Fibroblast of lung (primary cell): ENCODE measurements around the gene SYVN1. TPM values are rescaled to one million over a fixed set of nuclear protein-coding genes. Genes with fewer than 3 reads are reported as not detected.

ENCODE experiments used
- DNase-seq, 2 donors: peaks; one replicate each; pipeline versions ENCODE4 v3.0.0 to v3.0.0-alpha.2; 2010; ENCODE audit warnings: low read depth in 2 of 2
- H2AFZ ChIP-seq: 2 replicates; pipeline ENCODE4 v1.5.1; 2012; ENCODE audit warnings: low read length, control low read depth, inconsistent platforms
- H3K27ac ChIP-seq: 2 replicates; pipeline ENCODE4 v1.5.1; 2011; ENCODE audit warnings: low read length, control low read depth; ENCODE audit not compliant: insufficient read depth
- H3K27me3 ChIP-seq: 2 replicates; pipeline ENCODE4 v1.5.1; 2011; ENCODE audit warnings: mild to moderate bottlenecking, low read length; ENCODE audit not compliant: control insufficient read depth, insufficient read depth
- H3K36me3 ChIP-seq: 2 replicates; pipeline ENCODE4 v1.5.1; 2011; ENCODE audit warnings: low read length; ENCODE audit not compliant: control insufficient read depth, insufficient read depth
- H3K4me1 ChIP-seq: 2 replicates; pipeline ENCODE4 v1.5.1; 2011; ENCODE audit warnings: low read length; ENCODE audit not compliant: control insufficient read depth, insufficient read depth; ENCODE audit errors: extremely low read depth
- H3K4me2 ChIP-seq: 2 replicates; pipeline ENCODE4 v1.5.1; 2011; ENCODE audit warnings: low read length, control low read depth; ENCODE audit not compliant: insufficient read depth; ENCODE audit errors: extremely low read depth
- H3K4me3 ChIP-seq, 4 experiments: fragments of 200-600 bp in 1 of 4; sonication (generic) in 1 of 4; replicated peaks in 1 of 4; 2 replicates each; pipeline ENCODE4 v1.5.1; 2011 to 2016; ENCODE audit warnings: low read length in 4 of 4, low read depth in 3 of 4, mild to moderate bottlenecking in 3 of 4, control low read depth in 2 of 4, inconsistent platforms in 1 of 4, mixed read lengths in 1 of 4; ENCODE audit not compliant: insufficient read depth in 1 of 4; ENCODE audit errors: control extremely low read depth in 1 of 4
- H3K79me2 ChIP-seq: 2 replicates; pipeline ENCODE4 v1.5.1; 2012; ENCODE audit warnings: mild to moderate bottlenecking, low read length, inconsistent platforms; ENCODE audit not compliant: control insufficient read depth, insufficient read depth
- H3K9ac ChIP-seq: 2 replicates; pipeline ENCODE4 v1.5.1; 2011; ENCODE audit warnings: mild to moderate bottlenecking, low read length, control low read depth; ENCODE audit not compliant: insufficient read depth
- H3K9me3 ChIP-seq: 2 replicates; pipeline ENCODE4 v1.5.1; 2012; ENCODE audit warnings: low read depth, low read length; ENCODE audit not compliant: control insufficient read depth, insufficient read depth
- H4K20me1 ChIP-seq: 2 replicates; pipeline ENCODE4 v1.5.1; 2011; ENCODE audit warnings: low read length; ENCODE audit not compliant: control insufficient read depth, insufficient read depth; ENCODE audit errors: extremely low read depth
- CTCF ChIP-seq, 2 donors: IDR thresholded peaks in 1 of 2; conservative IDR thresholded peaks in 1 of 2; 1 replicate in 1 of 2; 2 replicates in 1 of 2; pipeline ENCODE4 v1.5.1; 2011 to 2012; ENCODE audit warnings: low read length in 2 of 2, control low read depth in 1 of 2, inconsistent platforms in 1 of 2, low read depth in 1 of 2, mild to moderate bottlenecking in 1 of 2
- EZH2 ChIP-seq: IDR thresholded peaks from 2 replicates; pipeline ENCODE4 v1.5.1; 2012; ENCODE audit warnings: low read length, control low read depth, mild to moderate bottlenecking; ENCODE audit errors: missing control alignments
- polyA plus RNA-seq, 2 donors: library from polyadenylated mRNA; depleted of rRNA in 1 of 2; stranded (reverse) in 1 of 2; unstranded in 1 of 2; fragments of >200 nt; gene quantifications; 2 replicates each; pipeline ENCODE4 v1.2.1, GENCODE V29; 2011 to 2012; ENCODE audit warnings: missing spikeins in 1 of 2
- total RNA-seq: library from RNA; depleted of rRNA; stranded (reverse); fragments of >200 nt; gene quantifications from 2 replicates; pipeline ENCODE4 v1.2.1, GENCODE V29; 2014

SYVN1 gene
- total and polyA plus RNA-seq, 2 donors (not counting 1 experiment from before 2014, with no cell fraction given) = 15.5 to 25.2 TPM

GRCh38 chr11:65127473-65128181 is 6.7 kb downstream of the SYVN1 start:
- H3K4me1 ChIP-seq = peaks cover 2% of the 10 kb centered on the region
- no peak overlapping the region for H3K9ac ChIP-seq
- H3K4me2 ChIP-seq = no peak overlapping the region
- TF ChIP-seq CTCF (conservative IDR thresholded peaks at IDR 0.05 in 1 of 2, IDR thresholded peaks at IDR 0.05 in 1 of 2; ENCODE audit: low read depth in 1 of 2, low read length in 2 of 2) = no peak
- no peak for TF ChIP-seq EZH2
- no peak overlapping the region for H3K4me3 ChIP-seq
- no peaks in the 10 kb centered on the region for H3K9me3 ChIP-seq
- peaks cover 14% of the 10 kb centered on the region for H3K79me2 ChIP-seq
- DNase-seq = no peak
- peaks cover 40% of the 10 kb centered on the region for H3K36me3 ChIP-seq
- no peak overlapping the region for H3K27ac ChIP-seq
- no peak overlapping the region for H2AFZ ChIP-seq
- H4K20me1 ChIP-seq = no peaks in the 10 kb centered on the region
- no peaks in the 10 kb centered on the region for H3K27me3 ChIP-seq

DNA sequence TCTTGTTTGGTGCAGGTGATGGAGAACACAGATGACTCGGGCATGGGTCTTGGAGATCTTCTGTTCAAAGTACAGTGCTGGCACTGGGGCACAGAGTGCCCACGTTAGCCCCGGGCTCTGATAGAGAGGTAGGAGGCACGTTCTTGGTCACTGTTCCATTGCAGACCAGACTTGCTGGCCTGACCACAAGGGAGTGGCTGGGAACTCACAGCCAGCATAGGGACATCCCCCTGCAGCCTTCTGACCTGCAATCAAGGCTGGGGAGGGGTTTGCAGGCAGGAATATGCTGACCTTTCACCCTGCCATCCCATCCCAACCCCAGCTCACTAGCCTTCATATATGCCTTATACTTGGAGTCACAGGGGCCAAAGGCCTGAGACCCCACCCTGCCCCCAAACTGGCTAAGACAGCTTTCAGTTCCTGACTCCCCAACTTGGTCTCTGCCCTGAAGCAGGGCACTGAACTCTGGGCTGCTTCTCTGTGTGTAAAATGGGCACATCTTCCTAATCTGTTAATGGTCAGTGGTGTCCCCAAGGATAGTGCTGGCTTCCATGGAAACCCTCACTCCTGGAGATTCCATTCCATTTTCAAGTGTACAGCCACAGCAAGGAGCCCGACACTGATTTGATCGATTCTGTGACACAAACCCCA is 7.6 kb downstream of the SYVN1 start:
- Histone ChIP-seq H3K9ac (no peak overlapping the region), H3K36me3 (peaks cover 35% of the 10 kb centered on the region), H3K27me3 (no peaks in the 10 kb centered on the region), H3K4me1 (no peaks in the 10 kb centered on the region), H2AFZ (no peak overlapping the region), H4K20me1 (no peaks in the 10 kb centered on the region), H3K9me3 (no peaks in the 10 kb centered on the region), H3K4me3 (no peak overlapping the region), H3K27ac (no peak overlapping the region), H3K4me2 (no peak overlapping the region), H3K79me2 (peaks cover 13% of the 10 kb centered on the region)
- TF ChIP-seq EZH2 = no peak
- no peak for TF ChIP-seq CTCF (conservative IDR thresholded peaks at IDR 0.05 in 1 of 2, IDR thresholded peaks at IDR 0.05 in 1 of 2; ENCODE audit: low read depth in 1 of 2, low read length in 2 of 2)
- DNase-seq = no peak

DNA sequence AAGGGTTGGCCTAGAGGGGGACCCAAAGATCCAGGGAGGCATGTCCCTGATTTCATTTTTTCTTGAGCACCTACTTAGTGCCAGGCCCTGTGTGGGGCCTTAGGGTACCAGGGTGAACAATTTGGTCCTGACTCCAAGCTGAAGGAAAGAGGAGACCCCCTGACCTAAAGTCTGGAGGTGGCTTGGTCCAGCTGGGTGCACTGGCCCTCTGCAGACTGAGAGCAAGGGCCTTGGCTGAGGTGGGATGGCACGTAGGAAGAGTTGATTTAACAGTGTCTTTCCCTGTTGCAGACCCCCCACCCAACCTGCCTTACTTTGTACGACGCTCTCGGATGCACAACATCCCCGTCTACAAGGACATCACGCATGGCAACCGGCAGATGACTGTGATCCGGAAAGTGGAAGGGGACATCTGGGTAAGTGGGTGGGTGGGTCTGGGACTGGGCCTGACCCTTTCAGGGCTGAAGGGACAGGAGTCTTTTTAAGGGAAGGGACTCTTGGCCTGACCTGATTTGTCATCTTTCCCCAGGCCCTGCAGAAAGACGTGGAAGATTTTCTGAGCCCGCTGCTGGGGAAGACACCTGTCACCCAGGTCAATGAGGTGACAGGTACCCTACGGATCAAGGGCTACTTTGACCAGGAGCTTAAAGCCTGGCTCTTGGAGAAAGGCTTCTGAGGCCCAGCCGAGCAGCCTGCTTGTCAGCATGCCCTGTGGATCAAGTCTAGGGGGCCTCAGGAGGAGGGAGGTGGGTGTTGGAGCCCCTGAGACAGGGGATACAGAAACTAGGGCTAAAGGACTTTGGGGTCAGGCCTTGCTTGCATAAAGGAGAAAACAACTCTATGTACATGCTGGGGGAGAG is 8.9 kb downstream of the SYVN1 start:
- Histone ChIP-seq H3K27ac (no peak overlapping the region), H3K4me3 (no peak overlapping the region), H3K36me3 (peaks cover 28% of the 10 kb centered on the region), H4K20me1 (no peaks in the 10 kb centered on the region), H3K9ac (no peak overlapping the region), H3K4me2 (no peak overlapping the region), H3K27me3 (no peaks in the 10 kb centered on the region), H2AFZ (no peak overlapping the region), H3K9me3 (no peaks in the 10 kb centered on the region), H3K79me2 (peaks cover 24% of the 10 kb centered on the region), H3K4me1 (peaks cover 6% of the 10 kb centered on the region)
- DNase-seq = no peak
- TF ChIP-seq CTCF (conservative IDR thresholded peaks at IDR 0.05 in 1 of 2, IDR thresholded peaks at IDR 0.05 in 1 of 2; ENCODE audit: low read depth in 1 of 2, low read length in 2 of 2) (no peak), EZH2 (no peak)
